ENCODE measurements around the gene CHSY3. TPM values are rescaled to one million over a fixed set of nuclear protein-coding genes. Genes with fewer than 3 reads are reported as not detected.

CHSY3 gene
- polyA plus RNA-seq, 1 donor from 2014 or later, result 0.40 TPM

- H3K27me3 ChIP-seq (ENCODE audit: insufficient read depth, low read depth, low read length), result no peaks in the 10 kb centered on the region
These were observed 47.1 kb upstream of the CHSY3 start for GRCh38 chr5:129857116-129857515.

GRCh38 chr5:129858131-129858675, 46.1 kb upstream of the CHSY3 start:
- Histone ChIP-seq H3K4me2 (ENCODE audit: low read length) (no peak overlapping the region), H3F3A (ENCODE audit: insufficient read depth, low read length, poor library complexity, severe bottlenecking) (no peaks in the 10 kb centered on the region), H4K20me1 (ENCODE audit: insufficient read depth) (no peaks in the 10 kb centered on the region), H3K36me3 (ENCODE audit: insufficient read depth, low read length) (no peaks in the 10 kb centered on the region), H3K9me3 (ENCODE audit: low read length) (no peaks in the 10 kb centered on the region), H3K9ac (ENCODE audit: low read length) (no peak overlapping the region), H3K4me3 (ENCODE audit: low read length) (no peak overlapping the region), H3K27me3 (ENCODE audit: insufficient read depth, low read depth, low read length) (no peaks in the 10 kb centered on the region), H3K27ac (ENCODE audit: low read length) (no peak overlapping the region), H2AFZ (ENCODE audit: low read depth, low read length) (no peak overlapping the region), H3K79me2 (replicated peaks; ENCODE audit: insufficient read depth, low read length) (no peaks in the 10 kb centered on the region), H3K9me2 (ENCODE audit: insufficient read depth, low read length) (no peaks in the 10 kb centered on the region)
- TF ChIP-seq EP300 (conservative IDR thresholded peaks at IDR 0.05; ENCODE audit: poor library complexity, severe bottlenecking) (no peak), MXI1 (conservative IDR thresholded peaks at IDR 0.05; ENCODE audit: poor library complexity, severe bottlenecking) (no peak), SMC3 (conservative IDR thresholded peaks at IDR 0.05; ENCODE audit: poor library complexity) (no peak)

More at GRCh38 chr5:129857116-129857515, 47.1 kb upstream of the CHSY3 start:
- Histone ChIP-seq H3K9ac (ENCODE audit: low read length) (no peak overlapping the region), H2AFZ (ENCODE audit: low read depth, low read length) (no peak overlapping the region), H3K9me2 (ENCODE audit: insufficient read depth, low read length) (no peaks in the 10 kb centered on the region), H3K36me3 (ENCODE audit: insufficient read depth, low read length) (no peaks in the 10 kb centered on the region), H3K27ac (ENCODE audit: low read length) (no peak overlapping the region), H3F3A (ENCODE audit: insufficient read depth, low read length, poor library complexity, severe bottlenecking) (no peaks in the 10 kb centered on the region), H3K4me3 (ENCODE audit: low read length) (no peak overlapping the region), H3K4me2 (ENCODE audit: low read length) (no peak overlapping the region), H3K79me2 (replicated peaks; ENCODE audit: insufficient read depth, low read length) (no peaks in the 10 kb centered on the region), H4K20me1 (ENCODE audit: insufficient read depth) (no peaks in the 10 kb centered on the region), H3K9me3 (ENCODE audit: low read length) (no peaks in the 10 kb centered on the region)
- TF ChIP-seq EP300 (conservative IDR thresholded peaks at IDR 0.05; ENCODE audit: poor library complexity, severe bottlenecking), result no peak
- no peak for TF ChIP-seq MXI1 (conservative IDR thresholded peaks at IDR 0.05; ENCODE audit: poor library complexity, severe bottlenecking)
- TF ChIP-seq EZH2 (IDR thresholded peaks at IDR 0.05; ENCODE audit: borderline replicate concordance, insufficient read depth, low read length, poor library complexity, severe bottlenecking), result no peak
- no peak for TF ChIP-seq CTCF (IDR thresholded peaks at IDR 0.05; ENCODE audit: poor library complexity, severe bottlenecking)
- TF ChIP-seq RAD21 (conservative IDR thresholded peaks at IDR 0.05), result no peak
- TF ChIP-seq REST (IDR thresholded peaks at IDR 0.05; ENCODE audit: borderline replicate concordance), result no peak
- no peak for TF ChIP-seq POLR2AphosphoS5 (IDR thresholded peaks at IDR 0.05)
- TF ChIP-seq SMC3 (conservative IDR thresholded peaks at IDR 0.05; ENCODE audit: poor library complexity), result no peak
- TF ChIP-seq TAF1 (IDR thresholded peaks at IDR 0.05; ENCODE audit: low read depth), result no peak

Data from neural cell (in vitro differentiated cells).